RWPE2 (cell line): Measurements from ENCODE around the gene RHOU.

ENCODE experiments used
- ATAC-seq: fragments of 200-7000 bp; cut with Tn5 transposase; 3 replicates; pipeline ENCODE4 v1.9.1; 2021; ENCODE audit warnings: low read depth
- DNase-seq: peaks from one replicate; pipeline ENCODE4 v3.0.0-alpha.2; 2020; ENCODE audit warnings: low spot score
- H3K27ac ChIP-seq: fragments of 450-650 bp; 2 replicates; pipeline ENCODE4 v1.5.1; 2017; ENCODE audit warnings: mild to moderate bottlenecking; ENCODE audit not compliant: poor library complexity, severe bottlenecking
- H3K27me3 ChIP-seq: fragments of 250-450 bp; sonication (Bioruptor Pico); 2 replicates; pipeline ENCODE4 v1.5.1; 2021; ENCODE audit warnings: mild to moderate bottlenecking, moderate library complexity; ENCODE audit not compliant: insufficient read depth, poor library complexity, severe bottlenecking
- H3K36me3 ChIP-seq: fragments of 250-450 bp; sonication (Bioruptor Pico); 2 replicates; pipeline ENCODE4 v1.5.1; 2020; ENCODE audit warnings: low read depth, mild to moderate bottlenecking, moderate library complexity
- H3K4me1 ChIP-seq: fragments of 250-450 bp; sonication (Bioruptor Pico); 2 replicates; pipeline ENCODE4 v1.5.1; 2021; ENCODE audit warnings: mild to moderate bottlenecking, moderate library complexity; ENCODE audit not compliant: insufficient read depth, poor library complexity, severe bottlenecking
- H3K4me3 ChIP-seq: fragments of 250-450 bp; sonication (Bioruptor Pico); 2 replicates; pipeline ENCODE4 v1.5.1; 2021; ENCODE audit warnings: mild to moderate bottlenecking, moderate library complexity; ENCODE audit not compliant: severe bottlenecking
- H3K9me3 ChIP-seq: fragments of 250-450 bp; sonication (Bioruptor Pico); 2 replicates; pipeline ENCODE4 v1.5.1; 2021; ENCODE audit warnings: mild to moderate bottlenecking, moderate library complexity; ENCODE audit not compliant: severe bottlenecking
- TF ChIP-seq, protein P1 (sequence below): fragments of 450-650 bp; IDR thresholded peaks from one replicate; pipeline ENCODE4 v1.5.1; 2017; ENCODE audit warnings: mild to moderate bottlenecking, moderate library complexity; ENCODE audit not compliant: poor library complexity, severe bottlenecking

RHOU gene

DNA sequence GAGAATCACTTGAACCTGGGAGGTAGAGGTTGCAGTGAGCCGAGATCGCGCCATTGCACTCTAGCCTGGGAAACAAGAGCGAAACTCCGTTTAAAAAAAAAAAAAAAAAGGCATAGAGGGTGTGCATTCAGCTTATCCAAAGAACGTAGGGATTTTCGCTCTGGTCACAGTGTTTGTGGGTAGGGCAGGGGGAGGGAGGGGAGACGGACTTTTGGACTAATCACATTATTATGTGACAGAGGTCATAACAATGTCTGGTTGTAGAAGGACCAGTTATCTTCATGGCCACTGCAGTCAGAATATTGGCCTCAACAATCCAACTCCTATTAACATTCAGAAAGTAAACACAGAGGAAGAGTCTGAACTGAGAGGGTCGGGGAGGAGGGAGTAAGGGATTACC lies 25.7 kb downstream of the RHOU start:
- no peaks in the 10 kb centered on the region for H3K4me1 ChIP-seq
- no peaks in the 10 kb centered on the region for H3K27me3 ChIP-seq
- H3K4me3 ChIP-seq, result no peak overlapping the region
- TF ChIP-seq, protein P1, sequence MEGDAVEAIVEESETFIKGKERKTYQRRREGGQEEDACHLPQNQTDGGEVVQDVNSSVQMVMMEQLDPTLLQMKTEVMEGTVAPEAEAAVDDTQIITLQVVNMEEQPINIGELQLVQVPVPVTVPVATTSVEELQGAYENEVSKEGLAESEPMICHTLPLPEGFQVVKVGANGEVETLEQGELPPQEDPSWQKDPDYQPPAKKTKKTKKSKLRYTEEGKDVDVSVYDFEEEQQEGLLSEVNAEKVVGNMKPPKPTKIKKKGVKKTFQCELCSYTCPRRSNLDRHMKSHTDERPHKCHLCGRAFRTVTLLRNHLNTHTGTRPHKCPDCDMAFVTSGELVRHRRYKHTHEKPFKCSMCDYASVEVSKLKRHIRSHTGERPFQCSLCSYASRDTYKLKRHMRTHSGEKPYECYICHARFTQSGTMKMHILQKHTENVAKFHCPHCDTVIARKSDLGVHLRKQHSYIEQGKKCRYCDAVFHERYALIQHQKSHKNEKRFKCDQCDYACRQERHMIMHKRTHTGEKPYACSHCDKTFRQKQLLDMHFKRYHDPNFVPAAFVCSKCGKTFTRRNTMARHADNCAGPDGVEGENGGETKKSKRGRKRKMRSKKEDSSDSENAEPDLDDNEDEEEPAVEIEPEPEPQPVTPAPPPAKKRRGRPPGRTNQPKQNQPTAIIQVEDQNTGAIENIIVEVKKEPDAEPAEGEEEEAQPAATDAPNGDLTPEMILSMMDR, result no peak
- no peak overlapping the region for H3K27ac ChIP-seq
- no peak for DNase-seq
- no peaks in the 10 kb centered on the region for H3K36me3 ChIP-seq
- ATAC-seq, result no peak
- H3K9me3 ChIP-seq, result no peaks in the 10 kb centered on the region

DNA sequence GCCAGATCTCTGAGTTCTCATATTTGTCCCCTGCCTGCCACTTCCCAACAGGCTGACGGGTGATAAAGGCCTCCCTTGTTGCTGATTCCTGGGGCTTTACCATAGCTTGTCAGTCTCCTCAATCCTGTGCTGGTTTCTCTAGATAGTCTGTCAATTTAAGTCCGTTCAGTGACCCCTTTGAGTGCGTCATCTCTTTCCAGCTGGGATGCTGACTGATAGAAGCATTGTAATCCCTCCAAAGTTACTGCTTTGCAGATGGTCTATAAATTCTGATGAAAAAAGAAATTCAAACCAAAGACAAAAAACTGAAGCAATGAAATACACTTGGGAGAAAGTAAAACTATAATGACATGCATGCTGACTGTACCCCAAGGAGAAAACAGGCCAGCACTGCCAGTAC lies 28.3 kb downstream of the RHOU start:
- no peak overlapping the region for H3K4me3 ChIP-seq
- H3K4me1 ChIP-seq, result no peaks in the 10 kb centered on the region
- H3K27me3 ChIP-seq, result no peaks in the 10 kb centered on the region
- ATAC-seq (no peak), DNase-seq (no peak)
- no peak overlapping the region for H3K27ac ChIP-seq
- TF ChIP-seq, protein P1, result no peak
- no peaks in the 10 kb centered on the region for H3K36me3 ChIP-seq
- H3K9me3 ChIP-seq, result no peaks in the 10 kb centered on the region

DNA sequence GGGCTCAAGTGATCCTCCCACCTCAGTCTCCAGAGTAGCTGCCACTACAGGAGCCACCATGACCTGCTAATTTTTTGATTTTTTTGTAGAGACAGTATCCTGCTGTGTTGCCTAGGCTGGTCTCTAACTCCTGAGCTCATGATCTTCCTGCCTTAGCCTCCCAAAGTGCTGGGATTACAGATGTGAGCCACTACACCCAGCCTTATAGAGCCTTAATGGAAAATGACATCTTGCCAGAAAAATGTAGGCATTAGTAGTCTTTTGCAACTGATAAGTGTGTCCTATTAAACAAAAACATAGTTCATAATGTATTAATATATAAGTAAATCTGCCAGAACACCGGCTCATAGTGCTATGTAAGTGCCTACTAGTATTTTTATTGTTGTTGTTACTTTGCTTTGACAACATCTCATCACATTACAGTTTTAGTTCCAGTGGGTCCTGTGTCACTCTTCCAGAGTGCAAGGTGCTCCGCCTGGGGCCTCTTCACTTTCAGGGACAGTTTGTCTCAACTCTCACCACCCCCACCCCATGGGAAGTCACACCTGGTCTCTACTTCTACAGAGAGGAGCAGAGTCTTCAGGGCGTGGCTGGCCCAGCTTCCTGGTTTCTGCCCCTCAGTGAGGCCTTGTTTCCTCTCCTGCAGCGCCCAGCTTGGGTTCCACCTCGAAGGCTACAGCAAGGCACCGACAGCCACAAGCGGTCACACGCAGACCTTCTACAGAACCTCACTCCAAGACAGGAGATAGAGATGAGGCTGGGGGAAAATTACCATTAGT lies 30.1 kb downstream of the RHOU start:
- TF ChIP-seq, protein P1, result no peak
- no peaks in the 10 kb centered on the region for H3K36me3 ChIP-seq
- H3K4me1 ChIP-seq, result no peaks in the 10 kb centered on the region
- DNase-seq, result no peak
- H3K27ac ChIP-seq, result no peak overlapping the region
- H3K9me3 ChIP-seq, result no peaks in the 10 kb centered on the region
- ATAC-seq, result no peak
- H3K27me3 ChIP-seq, result no peaks in the 10 kb centered on the region
- H3K4me3 ChIP-seq, result no peak overlapping the region

DNA sequence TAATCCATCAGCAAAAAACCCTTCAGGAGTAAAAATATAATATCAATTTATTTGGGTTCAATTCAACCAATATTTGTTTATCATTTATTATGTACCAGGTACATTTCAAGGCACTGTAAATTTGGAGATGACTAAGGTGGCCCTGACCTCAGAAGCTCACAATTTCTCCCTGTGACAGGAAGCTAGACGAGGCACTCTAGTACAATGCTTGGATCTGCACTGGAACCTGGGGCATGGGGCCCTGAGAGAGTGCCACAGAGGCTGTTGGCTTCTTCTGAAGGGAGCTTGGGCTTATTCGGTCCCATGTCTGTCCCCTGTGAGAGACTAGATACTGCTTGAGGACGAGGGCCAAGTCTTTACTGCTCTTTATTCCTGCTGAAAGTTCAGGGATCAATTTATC lies 31.5 kb downstream of the RHOU start:
- DNase-seq, result no peak
- no peaks in the 10 kb centered on the region for H3K36me3 ChIP-seq
- no peak for ATAC-seq
- H3K4me1 ChIP-seq, result no peaks in the 10 kb centered on the region
- no peak overlapping the region for H3K27ac ChIP-seq
- no peak overlapping the region for H3K4me3 ChIP-seq
- TF ChIP-seq, protein P1, result no peak
- H3K27me3 ChIP-seq, result no peaks in the 10 kb centered on the region
- H3K9me3 ChIP-seq, result no peaks in the 10 kb centered on the region

DNA sequence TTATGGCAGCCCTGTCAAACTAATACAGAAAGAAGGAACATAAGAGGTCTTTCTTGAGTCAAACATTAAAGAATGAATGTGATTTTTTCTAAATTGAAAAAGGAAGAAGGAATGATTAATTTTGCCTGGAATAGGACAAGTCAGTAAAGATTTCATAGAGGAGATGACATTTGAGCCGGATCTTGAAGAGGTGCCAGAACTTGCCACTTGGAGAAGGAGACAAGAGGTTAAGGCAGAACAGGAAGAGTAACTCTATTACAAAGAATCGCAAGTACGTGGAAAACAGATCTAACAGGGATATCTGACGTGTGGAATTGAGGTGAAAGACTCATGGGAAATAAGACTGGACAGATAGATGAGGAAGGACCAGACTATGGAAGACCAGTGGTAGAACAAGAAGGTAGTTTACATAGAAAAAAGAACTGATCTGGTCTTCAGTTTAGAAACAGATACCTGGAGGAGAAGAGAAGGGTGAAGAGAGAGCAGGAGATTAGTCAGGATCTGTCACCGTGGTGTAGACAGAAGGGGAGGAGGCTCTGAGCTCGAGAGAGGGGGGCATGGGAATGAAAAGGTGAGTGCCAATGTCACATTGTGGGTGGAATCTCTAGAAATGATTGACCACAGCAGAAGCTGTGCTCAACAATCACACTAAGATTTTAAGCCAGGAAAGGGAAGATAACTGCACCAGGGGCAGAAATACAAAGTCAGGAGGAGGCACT lies 32.5 kb downstream of the RHOU start:
- H3K27me3 ChIP-seq, result no peaks in the 10 kb centered on the region
- H3K9me3 ChIP-seq, result no peaks in the 10 kb centered on the region
- ATAC-seq (no peak), DNase-seq (no peak)
- H3K4me3 ChIP-seq, result no peak overlapping the region
- H3K4me1 ChIP-seq, result no peaks in the 10 kb centered on the region
- no peaks in the 10 kb centered on the region for H3K36me3 ChIP-seq
- no peak overlapping the region for H3K27ac ChIP-seq
- TF ChIP-seq, protein P1, result no peak
